DND-41 (cell line): Measurements from ENCODE around the gene NIPAL3.

ENCODE experiments used
- CTCF ChIP-seq: IDR thresholded peaks from 2 replicates; pipeline ENCODE4 v1.5.1; 2012; ENCODE audit warnings: borderline replicate concordance, low read length, moderate library complexity, mild to moderate bottlenecking; ENCODE audit not compliant: poor library complexity, severe bottlenecking; ENCODE audit errors: extremely low read depth
- EZH2 ChIP-seq: IDR thresholded peaks from 3 replicates; pipeline ENCODE4 v1.6.1; 2012; ENCODE audit warnings: borderline replicate concordance, low read depth, mild to moderate bottlenecking, moderate library complexity, low read length, inconsistent platforms; ENCODE audit not compliant: severe bottlenecking

- TF ChIP-seq CTCF (no peak), EZH2 (no peak)
Measured at GRCh38 chr1:24451746-24452145, 36.1 kb downstream of the NIPAL3 start.
